A549 (cell line): Measurements from ENCODE around the gene FIBP.

Experiments used
- CTCF ChIP-seq: fragments of >200 bp; sonication (Bioruptor Twin); formaldehyde crosslinking; IDR thresholded peaks from 3 replicates; pipeline ENCODE4 v1.5.1; 2016
- JUN ChIP-seq, 2 experiments: fragments of >200 bp; sonication (Bioruptor Twin); formaldehyde crosslinking; IDR thresholded peaks; 2 replicates in 1 of 2; 3 replicates in 1 of 2; pipeline ENCODE4 v1.6.1; 2016 to 2017
- NFE2L2 ChIP-seq: fragments of 150-350 bp; conservative IDR thresholded peaks from 2 replicates; pipeline ENCODE4 v1.6.1; 2014; ENCODE audit warnings: low read length
- POLR2A ChIP-seq: IDR thresholded peaks from 2 replicates; pipeline ENCODE4 v1.6.1; 2012; ENCODE audit warnings: mild to moderate bottlenecking, low read length
- RAD21 ChIP-seq, 2 experiments: fragments of >200 bp in 1 of 2; sonication (Bioruptor Twin) in 1 of 2; formaldehyde crosslinking in 1 of 2; IDR thresholded peaks in 1 of 2; conservative IDR thresholded peaks in 1 of 2; 2 replicates in 1 of 2; 3 replicates in 1 of 2; pipeline ENCODE4 v1.6.1; 2012 to 2018; ENCODE audit warnings: inconsistent platforms in 1 of 2

GRCh38 chr11:65928667-65929066 lies 40.4 kb upstream of the FIBP start:
- TF ChIP-seq CTCF (no peak), RAD21 (conservative IDR thresholded peaks at IDR 0.05 in 1 of 2, IDR thresholded peaks at IDR 0.05 in 1 of 2) (no peak), POLR2A (no peak), JUN (IDR thresholded peaks at IDR 0.05) (no peak), NFE2L2 (no peak)
